GM21723 (cell line): Measurements from ENCODE around the gene CPSF7.
"Not testable (repeated sequence)": the region's sequence is repeated elsewhere in the genome, so short reads cannot be mapped to it uniquely, and the experiment has no call there.

Source experiments
- ATAC-seq: cut with Tn5 transposase; IDR thresholded peaks from one replicate; pipeline ENCODE4 v1.9.1; 2021; ENCODE audit warnings: mild to moderate bottlenecking, moderate library complexity; ENCODE audit not compliant: unreplicated experiment

Gene CPSF7

DNA sequence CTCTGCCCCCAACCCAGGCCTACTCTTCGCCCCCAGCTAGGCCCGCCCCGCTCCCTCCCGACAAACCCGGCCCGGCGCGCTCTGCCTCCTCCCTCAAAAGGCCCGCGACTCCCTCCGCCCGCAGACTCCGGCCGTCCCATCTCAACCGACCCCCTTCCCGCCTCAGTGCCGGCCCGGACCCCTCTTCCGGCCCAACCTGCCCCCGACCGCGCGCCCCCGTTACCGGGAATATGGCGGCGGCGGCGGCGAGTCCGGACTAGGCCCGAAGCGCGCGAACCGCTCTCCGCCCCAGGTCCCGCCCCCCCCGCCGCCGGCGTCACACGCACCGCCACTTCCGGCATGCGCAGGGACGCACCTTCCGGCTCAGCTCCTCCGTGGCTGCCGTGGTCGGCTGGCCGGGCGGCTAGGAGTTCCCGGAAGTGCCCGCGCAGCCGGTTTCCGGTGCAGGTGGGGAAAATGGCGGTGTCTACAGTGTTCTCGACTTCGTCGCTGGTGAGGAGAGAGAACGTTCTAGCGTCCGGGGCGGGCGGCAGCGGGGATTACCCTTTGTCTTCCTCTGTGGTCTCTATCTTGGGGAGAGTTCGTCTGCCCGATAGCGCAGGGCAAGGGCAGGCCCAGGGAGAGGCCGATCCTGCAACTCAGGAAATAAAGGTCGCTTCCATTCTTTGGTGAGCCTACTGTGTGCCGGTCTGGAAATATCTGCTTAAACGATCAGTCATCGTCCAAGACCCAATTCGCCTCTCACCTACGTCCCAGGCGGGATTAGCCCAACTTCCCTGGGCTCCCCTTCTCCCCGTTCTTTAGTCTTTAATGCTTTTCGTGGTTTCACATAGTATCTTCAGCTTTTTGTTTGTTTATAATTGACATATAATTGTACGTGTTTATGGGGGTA is at the start of gene CPSF7, which contains the start of gene SDHAF2:
Gene CPSF7, minus strand, starts transcription at position 285 of the 892 bp plus-strand sequence. CDS start 740 bp downstream, outside the sequence.
Gene SDHAF2, plus strand, starts transcription at position 434 of the 892 bp plus-strand sequence. Its CDS starts 23 bp downstream, at position 457.
- peak; percentile 87 for ATAC-seq

- ATAC-seq = no peak
Observed at GRCh38 chr11:61477727-61478148, 48.0 kb upstream of the CPSF7 start.

- no peak for ATAC-seq
Observed at GRCh38 chr11:61477126-61477525, 47.4 kb upstream of the CPSF7 start.

DNA sequence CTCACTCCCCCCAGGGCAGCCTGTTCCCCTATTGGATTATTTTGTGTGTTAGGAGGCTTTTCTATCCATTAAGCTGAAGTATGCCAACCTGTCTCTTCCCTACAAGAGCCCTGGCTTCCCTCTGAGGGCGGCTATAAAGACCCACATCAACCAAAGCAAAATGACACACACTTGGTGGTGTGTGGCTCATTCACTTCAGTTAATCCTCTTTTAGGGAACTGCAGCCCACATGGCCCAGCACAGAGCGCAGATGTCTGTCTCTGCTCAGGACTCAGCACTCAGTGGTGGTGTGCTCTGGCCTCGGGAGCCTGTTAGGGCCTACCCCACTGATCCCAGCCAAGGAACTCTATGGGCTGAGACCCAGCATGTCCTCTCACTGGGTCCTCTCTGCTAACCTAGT is 46.6 kb upstream of the CPSF7 start:
- no peak for ATAC-seq

DNA sequence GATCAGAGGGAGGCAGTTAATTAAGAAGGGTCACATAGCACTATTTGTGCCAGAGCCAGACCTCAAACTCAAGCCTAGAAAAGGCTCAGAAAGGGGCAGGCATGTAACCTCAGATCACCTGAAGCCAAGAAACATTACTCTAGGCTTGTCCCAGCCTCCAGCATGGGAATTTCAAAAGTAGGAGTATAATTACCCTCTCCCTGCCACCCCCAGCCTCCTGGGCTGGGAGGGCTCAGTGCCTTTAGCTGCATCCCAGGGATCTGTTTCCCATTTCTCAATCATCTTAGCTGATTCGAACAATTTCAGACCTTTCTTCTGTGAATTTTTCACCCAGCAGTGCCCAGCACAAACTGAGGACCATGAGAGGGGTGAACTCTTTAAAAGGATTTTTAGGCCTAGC is 45.7 kb upstream of the CPSF7 start:
- ATAC-seq = no peak

DNA sequence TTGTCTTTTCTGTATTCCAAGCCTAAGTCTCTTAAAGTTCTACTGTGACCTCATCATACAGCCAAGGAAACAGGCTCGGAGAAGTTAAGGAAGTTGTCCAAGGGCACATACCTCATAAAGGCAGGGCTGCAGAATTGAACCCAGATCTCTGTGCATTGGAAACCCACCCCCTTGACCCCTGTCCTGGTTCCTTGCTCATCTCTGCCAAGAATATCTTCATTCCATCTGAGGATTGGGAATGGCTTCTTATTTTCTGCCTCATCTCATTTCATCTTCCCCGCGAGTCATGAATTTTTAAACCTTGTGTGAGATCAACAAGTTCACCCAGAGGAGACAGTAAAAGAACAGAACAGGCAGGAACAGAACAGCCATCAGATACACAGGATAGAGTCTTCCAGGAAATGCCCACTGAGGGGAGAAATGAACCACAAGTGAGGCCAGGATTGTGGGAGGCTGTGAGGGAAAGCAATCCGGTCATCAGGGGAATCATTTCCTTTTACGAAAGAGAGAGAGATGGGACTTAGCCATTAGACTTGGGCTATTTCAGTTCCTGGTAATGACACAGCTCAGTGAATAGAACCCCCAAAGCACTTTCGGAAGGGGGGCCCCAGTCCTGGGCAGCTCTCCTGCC is 44.4 kb upstream of the CPSF7 start:
- ATAC-seq = no peak

- ATAC-seq = no peak
Observed at GRCh38 chr11:61473370-61474012, 43.7 kb upstream of the CPSF7 start.

DNA sequence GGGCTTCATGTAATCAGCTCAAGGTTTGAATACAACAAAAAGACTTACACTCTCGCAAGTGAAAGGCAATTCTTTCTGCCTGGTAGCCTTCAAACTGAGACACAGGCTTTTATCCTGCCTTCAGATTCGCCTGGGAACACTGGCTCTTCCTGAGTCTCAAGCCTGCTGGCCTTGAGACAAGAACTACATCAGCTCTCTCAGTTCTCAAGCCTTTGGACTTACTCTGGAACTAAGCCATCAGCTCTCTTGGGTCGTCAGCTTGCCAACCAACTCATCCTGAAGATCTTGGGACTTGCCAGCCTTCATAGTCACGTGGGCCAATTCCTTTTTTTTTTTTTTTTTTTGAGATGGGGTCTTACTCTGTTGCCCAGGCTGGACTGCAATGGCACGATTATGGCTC is 43.1 kb upstream of the CPSF7 start:
- no peak for ATAC-seq

DNA sequence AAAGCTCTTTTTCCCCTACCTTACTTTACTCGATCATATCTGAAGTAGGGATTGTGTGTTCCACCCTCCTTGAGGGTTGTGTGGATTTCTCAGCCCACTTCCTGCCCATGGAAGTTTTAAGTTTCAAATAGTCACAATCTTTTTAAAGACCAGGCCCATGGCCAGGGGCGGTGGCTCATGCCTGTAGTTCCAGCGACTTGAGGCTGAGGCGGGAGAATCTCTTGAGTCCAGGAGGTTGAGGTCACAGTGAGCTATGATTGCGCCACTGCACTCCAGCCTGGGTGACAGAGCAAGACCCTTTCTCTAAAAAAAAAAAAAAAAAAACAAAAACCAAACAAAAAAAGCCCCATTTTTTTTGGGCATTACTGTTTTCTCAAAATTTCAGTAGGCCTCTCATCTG is 42.5 kb upstream of the CPSF7 start:
- ATAC-seq = no peak

DNA sequence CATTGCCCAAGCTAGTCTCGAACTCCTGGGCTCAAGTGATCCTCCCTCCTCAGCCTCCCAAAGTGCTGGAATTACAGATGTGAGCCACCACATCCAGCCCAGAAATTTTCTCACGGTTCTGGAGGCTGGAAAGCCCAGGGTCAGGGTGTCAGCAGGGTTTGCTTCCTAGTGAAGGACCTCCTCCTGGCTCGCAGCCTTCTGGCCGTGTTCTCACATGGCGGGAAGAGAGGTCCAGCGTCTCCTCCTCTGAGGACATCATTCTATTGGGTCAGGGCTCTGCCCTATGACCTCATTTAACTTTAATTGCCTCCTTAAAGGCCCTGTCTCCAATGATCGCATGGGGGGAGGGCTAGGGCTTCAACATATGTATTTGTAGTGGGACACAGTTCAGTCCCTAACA is 38.2 kb upstream of the CPSF7 start:
- ATAC-seq = no peak

DNA sequence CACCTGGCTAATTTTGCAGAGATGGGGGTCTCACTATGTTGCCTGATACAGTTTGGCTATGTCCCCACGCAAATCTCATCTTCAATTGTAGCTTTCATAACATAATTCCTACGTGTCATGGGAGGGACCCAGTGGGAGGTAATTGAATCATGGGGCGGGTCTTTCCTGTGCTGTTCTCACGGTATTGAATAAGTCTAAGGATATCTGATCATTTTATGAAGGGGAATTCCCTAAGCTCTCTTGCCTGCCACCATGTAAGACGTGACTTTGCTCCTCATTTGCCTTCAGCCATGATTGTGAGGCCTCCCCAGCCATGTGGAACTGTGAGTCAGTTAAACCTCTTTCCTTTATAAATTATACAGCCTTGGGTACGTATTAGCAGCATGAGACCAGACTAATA is 37.8 kb upstream of the CPSF7 start:
- ATAC-seq = not testable (repeated sequence)

DNA sequence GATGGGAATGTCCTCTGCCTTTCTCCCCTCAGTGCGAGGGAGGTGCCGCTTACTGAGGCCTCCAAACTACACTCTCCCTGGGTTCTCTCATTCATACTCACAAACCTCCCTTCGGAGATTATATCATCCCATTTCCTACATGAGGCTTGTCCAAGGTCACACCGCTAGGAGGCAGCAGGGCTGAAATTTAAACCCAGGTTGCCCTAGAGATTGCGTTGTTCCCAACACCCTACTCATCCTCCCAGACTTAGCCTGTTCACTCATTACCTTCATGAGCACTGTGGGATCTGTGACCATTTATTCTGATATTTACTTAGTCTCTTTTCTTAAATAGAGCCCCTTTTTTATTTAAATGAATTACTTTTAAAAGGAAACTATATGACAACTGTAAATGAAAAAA is 31.2 kb upstream of the CPSF7 start:
- ATAC-seq = no peak

DNA sequence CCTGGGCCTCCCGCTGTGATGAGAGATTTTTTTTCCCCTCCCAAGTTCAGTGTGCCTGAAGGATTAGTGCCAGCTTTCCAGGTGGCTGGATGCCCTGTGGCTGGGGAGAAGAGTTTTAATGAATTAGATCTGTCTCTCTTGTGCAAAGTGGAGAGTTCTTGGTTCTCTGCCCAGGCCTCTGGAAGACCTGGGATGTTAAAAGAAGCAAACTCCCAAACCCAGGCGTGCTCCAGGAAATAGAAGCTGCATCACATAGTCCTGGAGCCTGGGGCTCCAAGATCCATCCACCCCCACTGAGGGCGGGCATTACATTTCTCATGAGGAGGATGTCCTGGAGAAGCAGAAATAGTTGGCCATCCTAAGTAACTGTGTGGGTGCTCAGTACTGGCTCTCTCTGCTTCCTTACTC is 30.7 kb upstream of the CPSF7 start:
- ATAC-seq = no peak

DNA sequence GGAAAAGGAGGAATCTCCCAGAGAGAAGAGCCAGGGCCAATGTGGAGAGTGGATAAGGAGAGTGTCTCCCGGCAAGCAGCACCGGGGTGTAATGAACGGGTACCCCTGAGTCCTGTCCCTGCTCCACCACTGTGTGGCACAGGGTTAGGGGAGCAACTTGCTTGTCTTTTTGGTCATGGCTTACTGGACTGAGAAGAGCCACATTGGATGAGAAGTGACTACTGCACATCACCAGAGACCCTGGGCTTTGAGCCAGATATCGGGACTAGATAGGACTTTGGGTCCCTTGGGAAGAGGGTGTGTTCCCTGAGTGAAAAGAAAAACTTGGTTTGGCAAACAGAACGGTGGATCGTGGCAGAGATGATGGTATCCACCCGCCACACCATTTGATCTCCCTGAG is 24.7 kb upstream of the CPSF7 start:
- ATAC-seq = no peak

DNA sequence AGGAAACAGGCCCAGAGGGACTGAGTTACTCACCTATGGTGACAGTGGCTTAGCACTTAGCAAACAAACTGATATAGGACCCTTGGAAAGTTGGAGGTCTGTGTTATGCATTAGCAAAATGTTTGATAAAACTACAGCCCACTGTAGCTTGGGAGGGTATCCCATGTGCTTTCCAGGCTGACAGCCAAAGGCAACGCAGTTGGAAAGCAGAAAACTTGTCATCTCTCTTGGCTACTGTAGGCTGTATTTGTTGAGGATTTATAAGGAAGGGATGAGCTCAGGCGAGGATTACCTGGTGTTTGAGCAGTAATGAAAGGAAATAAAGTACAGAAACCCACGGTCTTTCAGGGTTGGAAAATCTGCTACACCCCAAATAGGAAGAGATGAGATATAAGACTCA is 23.9 kb upstream of the CPSF7 start:
- ATAC-seq = no peak

GRCh38 chr11:61452825-61453224 is 23.1 kb upstream of the CPSF7 start:
- ATAC-seq = no peak

GRCh38 chr11:61448552-61448927 is 18.8 kb upstream of the CPSF7 start:
- ATAC-seq = no peak

- no peak for ATAC-seq
Observed at GRCh38 chr11:61447601-61448551, 18.1 kb upstream of the CPSF7 start.

DNA sequence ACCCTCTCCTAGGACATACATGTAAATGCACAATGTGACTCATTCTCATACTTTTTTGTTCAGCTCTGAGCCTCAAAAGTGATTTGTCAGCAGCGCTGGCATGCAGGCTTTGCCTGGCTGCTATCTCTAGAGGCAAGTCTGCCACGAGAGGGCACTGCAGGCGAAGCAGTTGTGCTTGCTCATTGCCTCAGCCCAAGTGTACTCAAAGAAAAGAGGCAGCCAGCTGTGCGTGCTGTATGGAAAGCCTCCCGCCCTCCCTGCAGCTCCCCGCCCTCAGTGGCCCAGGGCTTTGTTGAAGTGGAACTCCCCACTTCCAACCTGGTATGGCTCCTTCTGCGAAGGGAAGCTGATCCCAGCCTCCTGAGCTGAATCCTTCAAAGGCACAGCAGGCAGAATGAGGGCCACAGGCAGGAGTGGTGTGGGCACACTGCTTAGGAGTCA is 16.5 kb upstream of the CPSF7 start:
- peak; percentile 56 for ATAC-seq

DNA sequence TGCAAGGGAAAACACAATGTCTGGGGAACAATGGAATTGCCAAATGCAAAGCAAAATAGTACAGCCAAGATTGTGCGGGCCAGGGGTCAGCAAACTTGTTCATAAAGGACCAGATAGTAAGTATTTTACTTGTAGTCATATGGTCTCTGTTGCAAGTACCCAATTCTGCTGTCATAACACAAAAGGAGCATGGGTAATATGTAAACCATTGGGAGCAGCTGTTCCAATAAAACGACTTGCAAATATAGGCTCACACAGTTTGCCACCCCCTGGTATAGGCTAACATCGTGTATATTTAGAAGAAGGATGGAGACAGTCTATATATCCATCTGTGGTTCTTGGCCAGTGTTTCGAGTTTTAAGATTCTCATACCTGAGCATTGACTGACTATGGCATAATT is 15.7 kb upstream of the CPSF7 start:
- ATAC-seq = no peak

- ATAC-seq = no peak
Observed at GRCh38 chr11:61442616-61443015, 12.8 kb upstream of the CPSF7 start.
